SK-N-SH treated with all-trans-retinoic acid at 6 μM for 48 hours (cell line): ENCODE measurements around the gene EVX1.

ENCODE experiments used
- GLIS3 ChIP-seq: fragments of 250-450 bp; sonication (Bioruptor Pico); IDR thresholded peaks from 2 replicates; pipeline ENCODE4 v1.5.0; 2020; ENCODE audit warnings: mild to moderate bottlenecking, moderate library complexity
- ISL1 ChIP-seq: fragments of 250-450 bp; sonication (Bioruptor Pico); IDR thresholded peaks from 2 replicates; pipeline ENCODE4 v2.1.2; 2022; ENCODE audit warnings: mild to moderate bottlenecking, moderate library complexity
- RARB ChIP-seq: fragments of 250-450 bp; sonication (Bioruptor Pico); IDR thresholded peaks from 2 replicates; pipeline ENCODE4 v1.8.0; 2021; ENCODE audit warnings: mild to moderate bottlenecking, moderate library complexity
- ZC3H10 ChIP-seq: fragments of 250-450 bp; sonication (Bioruptor Pico); IDR thresholded peaks from 2 replicates; pipeline ENCODE4 v1.5.1; 2021; ENCODE audit warnings: mild to moderate bottlenecking, moderate library complexity

GRCh38 chr7:27215356-27215755, 27.2 kb upstream of the EVX1 start:
- no peak for TF ChIP-seq RARB (CRISPR knock-in tag)
- TF ChIP-seq ISL1, result no peak
- TF ChIP-seq ZC3H10 (CRISPR knock-in tag), result no peak
- no peak for TF ChIP-seq GLIS3 (CRISPR knock-in tag)
